ENCODE results near the gene CNN3. TPM values are rescaled to one million over a fixed set of nuclear protein-coding genes. Genes with fewer than 3 reads are reported as not detected.
"Not testable (repeated sequence)": the region's sequence is repeated elsewhere in the genome, so short reads cannot be mapped to it uniquely, and the experiment has no call there.

CNN3 gene
- total RNA-seq, 1 donor: 211 TPM

DNA sequence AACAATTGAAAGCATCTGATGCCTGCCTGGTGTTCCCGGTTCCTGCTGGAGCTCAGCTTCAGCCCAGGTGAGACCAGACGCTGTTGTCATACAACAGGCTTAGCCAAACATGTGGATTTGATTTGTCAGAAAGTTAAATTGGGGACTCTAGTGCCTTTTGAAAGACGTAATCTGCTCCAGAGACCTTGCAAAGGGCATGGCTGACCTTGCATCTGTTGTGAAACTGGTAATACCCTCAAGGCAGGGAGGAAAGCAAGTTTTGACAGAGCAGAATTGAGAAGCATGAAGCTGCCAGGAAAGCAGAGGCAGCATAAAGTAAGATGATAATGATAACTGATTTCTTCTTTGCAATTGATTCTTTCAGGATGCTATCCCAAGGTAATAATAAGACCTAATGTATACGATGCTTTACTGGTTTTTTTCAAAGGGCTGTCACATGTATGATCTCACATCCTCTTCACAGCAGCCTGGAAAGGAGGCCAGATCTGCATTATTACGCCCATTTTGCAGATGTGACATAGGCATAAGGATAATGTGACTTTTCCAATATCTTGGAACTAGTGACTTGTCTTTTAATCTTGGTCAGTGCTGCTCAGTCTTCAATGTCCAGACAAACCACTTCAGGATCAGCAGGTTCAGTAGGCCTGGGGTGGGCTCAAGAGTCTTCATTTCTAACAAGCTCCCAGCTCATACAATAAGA lies 24.7 kb upstream of the CNN3 start:
- no peak for DNase-seq (ENCODE audit: low read depth)
- no peak for TF ChIP-seq CTCF (IDR thresholded peaks at IDR 0.05; ENCODE audit: insufficient read depth, low read length)
- H3K4me3 ChIP-seq (ENCODE audit: low read depth, low read length): no peak overlapping the region

DNA sequence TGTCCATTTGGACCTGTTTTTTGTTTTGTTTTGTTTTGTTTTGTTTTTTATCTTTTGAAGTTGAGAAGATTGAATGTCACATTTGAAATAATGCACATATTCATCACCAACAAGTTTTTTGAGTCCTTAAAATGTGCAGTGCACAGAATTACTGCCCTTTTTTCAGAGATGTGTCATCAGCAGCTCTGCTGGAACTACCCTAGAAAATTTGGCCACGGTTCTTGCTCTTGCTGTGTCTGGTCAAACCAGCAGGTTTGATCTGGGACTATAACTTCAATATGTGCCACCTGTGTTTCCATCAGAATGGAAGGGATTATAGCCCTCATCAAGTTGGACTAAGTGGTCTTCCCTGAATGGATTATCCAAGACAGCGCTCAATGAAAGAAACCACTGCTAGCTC lies 24.1 kb upstream of the CNN3 start:
- no peak overlapping the region for H3K4me3 ChIP-seq (ENCODE audit: low read depth, low read length)
- TF ChIP-seq CTCF (IDR thresholded peaks at IDR 0.05; ENCODE audit: insufficient read depth, low read length): no peak
- DNase-seq (ENCODE audit: low read depth): peak; percentile 33

DNA sequence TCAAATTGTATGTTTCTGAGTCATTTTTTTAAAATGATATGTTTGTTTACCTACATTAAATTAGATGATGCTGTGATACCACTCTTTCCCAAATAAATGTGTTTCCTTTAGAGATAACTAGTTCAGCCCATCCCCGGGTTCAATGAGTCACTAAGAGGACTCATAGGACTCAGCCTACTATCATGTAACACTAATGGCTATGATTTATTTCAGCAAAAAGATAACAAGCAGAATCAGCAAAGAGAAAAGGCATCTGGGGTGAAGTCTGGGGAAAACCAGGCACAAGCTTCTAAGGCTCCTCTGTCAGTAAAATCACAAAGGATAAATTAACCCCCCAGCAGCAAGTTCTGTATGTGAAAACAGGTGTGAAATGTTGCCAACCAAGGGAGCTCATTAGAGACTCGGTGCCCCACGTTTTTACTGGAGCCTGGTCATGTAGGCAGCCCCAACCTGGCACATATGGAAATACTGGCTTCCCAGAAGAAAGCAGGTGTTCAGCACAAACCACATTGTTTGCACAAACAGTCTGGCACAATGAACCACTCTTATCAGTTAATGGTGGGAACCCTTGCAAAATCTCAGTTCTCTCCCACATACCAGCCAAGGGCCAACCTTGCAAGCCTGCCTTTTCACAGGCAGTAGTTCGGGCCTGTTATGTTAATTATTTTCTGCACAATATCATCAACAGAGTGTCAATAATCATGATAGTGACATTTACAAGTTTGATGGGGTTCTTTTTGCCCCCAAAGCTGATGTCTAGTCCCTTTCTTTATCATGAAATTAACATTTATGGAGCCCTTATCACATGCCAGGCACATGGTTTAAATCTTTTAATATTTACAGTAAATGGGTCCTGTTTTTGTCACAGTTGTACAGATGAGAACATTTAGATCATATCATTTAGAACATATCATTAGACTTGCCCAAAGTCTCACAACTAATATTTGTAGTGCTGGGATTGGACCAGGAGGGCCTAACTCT lies 23.1 kb upstream of the CNN3 start:
- peak; percentile 59 for DNase-seq (ENCODE audit: low read depth)
- TF ChIP-seq CTCF (IDR thresholded peaks at IDR 0.05; ENCODE audit: insufficient read depth, low read length): no peak
- no peak overlapping the region for H3K4me3 ChIP-seq (ENCODE audit: low read depth, low read length)

GRCh38 chr1:94947437-94947836 lies 20.5 kb upstream of the CNN3 start:
- DNase-seq (ENCODE audit: low read depth): peak; percentile 92
- TF ChIP-seq CTCF (IDR thresholded peaks at IDR 0.05; ENCODE audit: insufficient read depth, low read length): no peak
- H3K4me3 ChIP-seq (ENCODE audit: low read depth, low read length): no peak overlapping the region

DNA sequence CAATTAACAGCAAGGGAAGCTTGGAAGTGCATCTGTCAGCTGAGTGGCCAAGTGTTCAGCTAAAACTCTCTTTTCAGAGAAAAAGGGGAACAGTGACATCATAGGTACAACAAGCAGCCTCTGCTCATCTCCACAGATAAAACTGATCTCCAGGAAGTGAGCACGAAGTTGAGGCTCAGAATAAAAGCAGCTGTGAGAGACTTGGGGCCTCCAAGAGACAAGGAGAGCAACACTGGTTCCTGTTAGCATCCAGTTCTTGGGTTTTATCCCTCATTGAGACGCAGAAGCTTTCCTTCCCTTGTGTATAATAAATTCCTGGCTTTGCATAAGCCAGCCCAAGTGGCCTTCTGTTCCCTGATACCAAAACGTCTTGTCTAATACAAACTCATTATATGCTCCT lies 20.0 kb upstream of the CNN3 start:
- no peak for DNase-seq (ENCODE audit: low read depth)
- no peak overlapping the region for H3K4me3 ChIP-seq (ENCODE audit: low read depth, low read length)
- no peak for TF ChIP-seq CTCF (IDR thresholded peaks at IDR 0.05; ENCODE audit: insufficient read depth, low read length)

DNA sequence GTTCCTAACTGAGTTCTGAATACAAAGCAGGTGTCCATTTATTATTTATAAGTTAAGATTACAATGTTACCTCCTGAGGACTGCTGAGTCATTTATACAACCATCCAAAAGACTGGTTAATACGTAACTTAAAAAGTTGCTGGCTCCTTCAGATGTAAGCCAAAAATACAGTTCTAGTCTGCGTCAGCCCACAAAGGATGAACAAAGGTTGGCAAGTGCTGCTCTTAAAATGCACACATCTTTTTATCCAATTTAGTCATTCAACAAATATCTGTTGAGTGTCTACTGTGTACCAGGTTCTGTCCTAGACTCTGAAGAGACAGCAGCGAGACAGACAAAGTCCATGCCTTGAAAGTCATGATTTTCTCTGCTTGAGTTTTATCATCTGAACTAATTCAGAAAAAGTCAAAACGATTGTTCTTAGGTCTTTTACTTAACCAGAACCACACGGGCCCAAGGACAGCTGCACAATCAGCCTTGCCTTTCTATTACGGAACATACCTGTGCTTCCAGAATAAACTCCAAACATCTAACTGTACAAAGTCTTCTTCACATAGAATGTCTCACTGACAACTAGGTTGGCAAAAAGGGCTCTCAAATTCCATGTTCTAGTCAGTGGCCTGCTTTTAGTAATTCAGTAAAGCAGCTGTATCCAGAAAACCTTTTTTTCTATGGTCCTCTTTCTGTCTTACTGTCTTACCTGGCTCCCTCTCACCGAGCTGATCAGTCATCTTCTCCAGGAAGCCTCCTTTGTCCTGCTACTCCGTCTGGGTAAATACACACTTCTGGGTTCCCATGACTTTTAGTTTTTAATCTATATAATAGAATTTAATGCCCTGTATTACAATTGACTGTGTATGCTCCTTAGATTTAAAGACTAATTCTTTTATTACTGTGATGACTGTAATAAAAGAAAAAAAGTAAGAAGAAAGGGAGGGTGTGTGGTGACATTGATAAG lies 15.5 kb upstream of the CNN3 start:
- H3K4me3 ChIP-seq (ENCODE audit: low read depth, low read length): no peak overlapping the region
- TF ChIP-seq CTCF (IDR thresholded peaks at IDR 0.05; ENCODE audit: insufficient read depth, low read length): no peak
- DNase-seq (ENCODE audit: low read depth): peak; percentile 61

GRCh38 chr1:94941480-94941879 lies 14.6 kb upstream of the CNN3 start:
- not testable (repeated sequence) for H3K4me3 ChIP-seq (ENCODE audit: low read depth, low read length); DNase-seq (ENCODE audit: low read depth)

Data from fibroblast of the aortic adventitia (primary cell).